ENCODE data around the gene HNF1B. TPM values are rescaled to one million over a fixed set of nuclear protein-coding genes. Genes with fewer than 3 reads are reported as not detected.

The HNF1B gene
- total and polyA plus RNA-seq, 10 of the 15 experiments (the other 5 are each of a cell fraction or from before 2014, with no cell fraction given): 0.51 to 12.7 (median 1.9) TPM

- TF ChIP-seq PKNOX1 (IDR thresholded peaks at IDR 0.05): no peak
- no peak for TF ChIP-seq SREBF2 (IDR thresholded peaks at IDR 0.05; ENCODE audit: low read length)
- TF ChIP-seq ZSCAN29 (IDR thresholded peaks at IDR 0.05): 0 out of 2 replicates have a peak, but pooled peaks have one; percentile 57
- TF ChIP-seq USF1 (IDR thresholded peaks at IDR 0.05; ENCODE audit: borderline replicate concordance, extremely low read length, insufficient read depth, low read depth, low read length): no peak
- TF ChIP-seq ZNF24 (IDR thresholded peaks at IDR 0.05): no peak
- TF ChIP-seq SREBF1 (IDR thresholded peaks at IDR 0.05; ENCODE audit: low read length): no peak
- TF ChIP-seq SPI1 (IDR thresholded peaks at IDR 0.05; ENCODE audit: borderline replicate concordance, insufficient read depth, low read depth, low read length): peak; percentile 100
- TF ChIP-seq RELB (IDR thresholded peaks at IDR 0.05; ENCODE audit: low read depth): peak; percentile 100
- TF ChIP-seq POU2F2 (IDR thresholded peaks at IDR 0.05; ENCODE audit: borderline replicate concordance, low read depth, low read length): peak; percentile 98
- TF ChIP-seq LARP7 (IDR thresholded peaks at IDR 0.05): peak; percentile 36; the same call in 1 of the 2 replicates
- TF ChIP-seq ZNF384 (IDR thresholded peaks at IDR 0.05; ENCODE audit: borderline replicate concordance, low read depth, low read length): no peak
These were observed at the start of gene HNF1B (continued) for GRCh38 chr17:37744961-37745800.
